DMS 273 (cell line): ENCODE results near the gene KLHL40.

Experiments used
- DNase-seq: peaks from one replicate; lab custom pipeline; 2025; ENCODE audit not compliant: unreplicated experiment; lab: John Stamatoyannopoulos, UW

The KLHL40 gene

GRCh38 chr3:42701371-42702065, 16.2 kb downstream of the KLHL40 start:
- DNase-seq = peak; percentile 31

GRCh38 chr3:42702066-42702951, 17.0 kb downstream of the KLHL40 start, which contains the start of gene HHATL:
Gene HHATL, minus strand, starts transcription at chr3:42702798. Its CDS starts 1,972 bp downstream, at chr3:42700826.
- DNase-seq = no peak

GRCh38 chr3:42702982-42703694, 17.8 kb downstream of the KLHL40 start:
- DNase-seq = no peak

GRCh38 chr3:42703695-42704025, 18.3 kb downstream of the KLHL40 start:
- DNase-seq = no peak

- DNase-seq = no peak
These were observed 19.0 kb downstream of the KLHL40 start for GRCh38 chr3:42704136-42704841.

- no peak for DNase-seq
These were observed 19.9 kb downstream of the KLHL40 start for GRCh38 chr3:42705058-42705767.

GRCh38 chr3:42705962-42706585, 20.7 kb downstream of the KLHL40 start:
- DNase-seq = no peak

- no peak for DNase-seq
These were observed 21.6 kb downstream of the KLHL40 start for GRCh38 chr3:42706721-42707619.

GRCh38 chr3:42707620-42708355, 22.5 kb downstream of the KLHL40 start:
- no peak for DNase-seq

GRCh38 chr3:42708611-42709151, 23.3 kb downstream of the KLHL40 start:
- no peak for DNase-seq

- no peak for DNase-seq
These were observed 24.3 kb downstream of the KLHL40 start for GRCh38 chr3:42709621-42710020.

- no peak for DNase-seq
These were observed 25.1 kb downstream of the KLHL40 start for GRCh38 chr3:42710323-42711021.

- DNase-seq = peak; percentile 13
These were observed 26.4 kb downstream of the KLHL40 start for GRCh38 chr3:42711491-42712343.

GRCh38 chr3:42712344-42712648, 27.0 kb downstream of the KLHL40 start:
- no peak for DNase-seq

GRCh38 chr3:42712688-42713372, 27.5 kb downstream of the KLHL40 start:
- DNase-seq = no peak

- DNase-seq = no peak
These were observed 28.4 kb downstream of the KLHL40 start for GRCh38 chr3:42713747-42714146.
